ENCODE results near the gene POLR3H.
"Not testable (repeated sequence)": the region's sequence is repeated elsewhere in the genome, so short reads cannot be mapped to it uniquely, and the experiment has no call there.

GRCh38 chr22:41593336-41593960, 49.2 kb upstream of the POLR3H start:
- TF ChIP-seq EZH2 (IDR thresholded peaks at IDR 0.05); POLR2AphosphoS5 (IDR thresholded peaks at IDR 0.05; ENCODE audit: borderline replicate concordance, low read depth, low read length); FOXP2 (optimal IDR thresholded peaks at IDR 0.05; ENCODE audit: control extremely low read depth, extremely low read length, insufficient read depth): not testable (repeated sequence)
